Small intestine (tissue), 16 donors: ENCODE measurements around the gene SLFNL1. TPM values are rescaled to one million over a fixed set of nuclear protein-coding genes. Genes with fewer than 3 reads are reported as not detected.

ENCODE experiments used
- DNase-seq, 2 donors: peaks; one replicate each; pipeline versions ENCODE4 v3.0.0 to v3.0.0-alpha.2; 2013
- FAIRE-seq: peaks from 2 replicates; lab custom pipeline; 2012; peaks lifted over from hg19 to GRCh38; lab: Jason Lieb, UNC
- H3K27ac ChIP-seq, 3 donors: one replicate each; pipeline ENCODE4 v1.5.1; 2013; ENCODE audit warnings: low read length in 2 of 3, mild to moderate bottlenecking in 2 of 3, control low read depth in 1 of 3, inconsistent platforms in 1 of 3, low read depth in 1 of 3, moderate library complexity in 1 of 3
- H3K27me3 ChIP-seq, 3 donors: one replicate each; pipeline ENCODE4 v1.6.1; 2013; ENCODE audit warnings: low read length in 3 of 3, inconsistent platforms in 1 of 3; ENCODE audit not compliant: control insufficient read depth in 3 of 3, insufficient read depth in 3 of 3
- H3K36me3 ChIP-seq, 3 donors: one replicate each; pipeline ENCODE4 v1.6.1; 2013; ENCODE audit warnings: low read length in 3 of 3, inconsistent platforms in 1 of 3, low read depth in 1 of 3, mild to moderate bottlenecking in 1 of 3, moderate library complexity in 1 of 3; ENCODE audit not compliant: control insufficient read depth in 3 of 3, insufficient read depth in 2 of 3
- H3K4me1 ChIP-seq, 3 donors: one replicate each; pipeline ENCODE4 v1.6.1; 2013; ENCODE audit warnings: low read length in 2 of 3, inconsistent platforms in 1 of 3, low read depth in 1 of 3, mild to moderate bottlenecking in 1 of 3, moderate library complexity in 1 of 3; ENCODE audit not compliant: control insufficient read depth in 3 of 3, insufficient read depth in 2 of 3
- H3K4me3 ChIP-seq, 3 donors: one replicate each; pipeline ENCODE4 v1.5.1; 2013; ENCODE audit warnings: low read length in 3 of 3, control low read depth in 1 of 3, inconsistent platforms in 1 of 3, low read depth in 1 of 3, mild to moderate bottlenecking in 1 of 3, moderate library complexity in 1 of 3
- H3K9me3 ChIP-seq, 2 donors: one replicate each; pipeline ENCODE4 v1.6.1; 2013; ENCODE audit warnings: low read depth in 1 of 2, low read length in 1 of 2; ENCODE audit not compliant: control insufficient read depth in 2 of 2, insufficient read depth in 1 of 2
- WGBS, 3 donors: extraction: QIAGEN DNeasy Blood & Tissue Kit; methylation state at CpG; one replicate each; pipeline ENCODE4 v1.1.7; 2013; 5-methylcytosine and 5-hydroxymethylcytosine counted together
- long read RNA-seq, 10 donors: transcript quantifications; one replicate each; lab custom pipeline, GENCODE V29; 2026
- polyA plus RNA-seq, 4 donors: library from polyadenylated mRNA; stranded (reverse) in 3 of 4; unstranded in 1 of 4; fragments of 200-250 nt in 3 of 4; fragments of 120-200 nt in 1 of 4; gene quantifications; one replicate each; pipeline versions ENCODE4 v1.2.1 to v1.2.3, GENCODE V29; 2013
- donor health status: healthy with polysubstance abuse.
- donor health status: control.
- donor health status: control.
- donor health status: Bipolar disorder and iron deficiency.
- donor health status: healthy.

The SLFNL1 gene
- polyA plus RNA-seq = 1 to 10 TPM in 1 of 4 donors, under 1 TPM in 2, not detected in 1; 0.31 to 1.6 (median 0.77) TPM
- long read RNA-seq, donor 1 = 0 reads
- long read RNA-seq, donor 2 = 0 reads
- long read RNA-seq, donor 3 = 0 reads
- long read RNA-seq, donor 4 = 0 reads
- long read RNA-seq, donor 5 = 0 reads
- long read RNA-seq, donor 6 = 0 reads
- long read RNA-seq, donor 7 = 0 reads
- long read RNA-seq, donor 8 = 0 reads
- long read RNA-seq, donor 9 = 0 reads
- long read RNA-seq, donor 10 = 0 reads

- 50 to 71% (median 69%) methylated on average over 12 of the region's 12 CpGs for WGBS, 3 donors
- no peaks in the 10 kb centered on the region for H3K27me3 ChIP-seq
- no peak for FAIRE-seq
- H3K4me1 ChIP-seq = peaks cover 0 to 9% (median 0%) of the 10 kb centered on the region in 3 donors
- no peak within 1 kb of the TSS for H3K4me3 ChIP-seq
- no peak within 1 kb of the TSS for H3K27ac ChIP-seq
- peaks cover 0 to 75% (median 3%) of the 10 kb centered on the region in 3 donors for H3K36me3 ChIP-seq
- H3K9me3 ChIP-seq = no peaks in the 10 kb centered on the region
- DNase-seq = no peak
Measured at GRCh38 chr1:41021526-41022308, at the start of gene SLFNL1. Gene SLFNL1 (minus strand): TSS chr1:41021725. CDS start chr1:41020660, 1,065 bp downstream.

DNA sequence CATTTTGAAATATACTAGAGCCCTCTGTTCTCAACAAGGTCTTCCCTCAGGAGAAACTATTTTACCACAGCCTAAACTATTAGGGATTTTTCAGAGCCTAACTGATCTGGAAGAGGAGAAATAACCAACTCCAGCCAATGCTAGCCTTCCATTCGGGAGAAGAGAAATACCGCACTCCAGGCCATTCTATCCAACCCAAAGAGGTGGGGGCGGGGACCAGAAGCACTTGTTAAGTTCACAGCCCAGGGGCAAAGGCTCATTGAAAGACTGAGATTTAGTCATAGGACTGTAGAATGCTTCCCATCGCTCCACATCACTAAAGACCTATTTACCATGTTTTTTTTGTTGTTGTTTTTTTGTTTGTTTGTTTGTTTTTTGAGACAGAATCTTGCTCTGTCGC lies 35.4 kb upstream of the SLFNL1 start:
- H3K4me1 ChIP-seq = no peaks in the 10 kb centered on the region
- H3K4me3 ChIP-seq = no peak overlapping the region
- FAIRE-seq (no peak), DNase-seq (no peak)
- H3K27ac ChIP-seq = no peak overlapping the region
- no peaks in the 10 kb centered on the region for H3K27me3 ChIP-seq
- 95 to 99% (median 98%) methylated on average over 5 of the region's 5 CpGs for WGBS, 3 donors
- peaks cover 0 to 8% of the 10 kb centered on the region in 2 donors for H3K9me3 ChIP-seq
- peaks cover 2 to 26% (median 7%) of the 10 kb centered on the region in 3 donors for H3K36me3 ChIP-seq

DNA sequence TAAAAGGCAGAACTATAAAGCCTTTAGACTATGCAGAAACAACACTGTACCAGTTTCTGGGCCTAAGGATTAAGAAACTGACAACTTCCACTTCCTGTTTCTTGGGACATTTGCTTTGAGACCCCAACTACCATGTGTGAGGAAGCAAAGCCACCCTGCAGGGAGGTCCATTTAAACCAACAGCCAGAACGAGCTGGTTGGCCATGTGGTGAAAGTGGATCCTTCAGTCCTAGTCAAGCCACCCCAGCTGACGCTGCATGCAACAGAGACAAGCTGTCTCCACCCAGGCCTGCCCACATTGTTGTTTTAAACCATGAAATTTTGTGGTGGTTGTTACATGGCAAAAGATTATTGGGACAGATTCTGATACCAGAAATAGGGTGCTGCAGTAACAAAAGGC lies 31.8 kb upstream of the SLFNL1 start:
- FAIRE-seq = no peak
- no peak overlapping the region for H3K27ac ChIP-seq
- H3K27me3 ChIP-seq = no peaks in the 10 kb centered on the region
- DNase-seq = no peak
- no peak overlapping the region for H3K4me3 ChIP-seq
- WGBS, 3 donors = 73 to 92% (median 85%) methylated on average over 2 of the region's 2 CpGs
- peaks cover 0 to 2% (median 0%) of the 10 kb centered on the region in 3 donors for H3K4me1 ChIP-seq
- H3K36me3 ChIP-seq = peaks cover 0 to 22% (median 2%) of the 10 kb centered on the region in 3 donors
- no peaks in the 10 kb centered on the region for H3K9me3 ChIP-seq

- no peak for FAIRE-seq
- 76 to 95% (median 92%) methylated on average over 1 of the region's 1 CpG for WGBS, 3 donors
- Histone ChIP-seq H3K9me3 (no peaks in the 10 kb centered on the region), H3K4me1 (peaks cover 0 to 9% (median 6%) of the 10 kb centered on the region in 3 donors), H3K4me3 (no peak overlapping the region), H3K36me3 (peaks cover 0 to 30% (median 4%) of the 10 kb centered on the region in 3 donors), H3K27me3 (no peaks in the 10 kb centered on the region), H3K27ac (no peak overlapping the region)
- no peak for DNase-seq
Measured at GRCh38 chr1:41051022-41051421, 29.5 kb upstream of the SLFNL1 start.

DNA sequence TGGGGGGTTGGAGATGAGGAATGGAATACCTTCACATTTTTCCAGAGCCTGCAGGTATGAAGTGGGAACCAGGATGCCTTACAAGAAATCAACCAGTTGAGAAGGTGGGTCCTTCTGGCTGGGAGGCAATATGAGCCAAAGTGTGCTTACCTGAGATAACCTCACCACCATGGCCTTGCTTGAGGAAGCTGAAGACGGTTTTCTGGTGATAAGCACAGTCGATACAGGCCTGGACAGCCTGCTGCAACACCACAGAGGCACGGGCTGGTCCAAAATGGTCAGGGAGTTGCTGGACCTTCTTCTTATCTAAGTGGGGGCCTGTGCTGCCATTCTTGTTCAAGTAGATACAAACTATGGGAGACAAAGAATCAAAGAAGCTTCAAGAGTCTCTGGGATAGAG lies 27.0 kb upstream of the SLFNL1 start:
- Histone ChIP-seq H3K27ac (no peak overlapping the region), H3K4me3 (no peak overlapping the region), H3K27me3 (no peaks in the 10 kb centered on the region), H3K36me3 (peaks cover 0 to 30% (median 4%) of the 10 kb centered on the region in 3 donors), H3K9me3 (no peaks in the 10 kb centered on the region), H3K4me1 (peaks cover 0 to 23% (median 13%) of the 10 kb centered on the region in 3 donors)
- no peak for DNase-seq
- no peak for FAIRE-seq
- WGBS, 3 donors = 63 to 91% (median 85%) methylated on average over 3 of the region's 3 CpGs

DNA sequence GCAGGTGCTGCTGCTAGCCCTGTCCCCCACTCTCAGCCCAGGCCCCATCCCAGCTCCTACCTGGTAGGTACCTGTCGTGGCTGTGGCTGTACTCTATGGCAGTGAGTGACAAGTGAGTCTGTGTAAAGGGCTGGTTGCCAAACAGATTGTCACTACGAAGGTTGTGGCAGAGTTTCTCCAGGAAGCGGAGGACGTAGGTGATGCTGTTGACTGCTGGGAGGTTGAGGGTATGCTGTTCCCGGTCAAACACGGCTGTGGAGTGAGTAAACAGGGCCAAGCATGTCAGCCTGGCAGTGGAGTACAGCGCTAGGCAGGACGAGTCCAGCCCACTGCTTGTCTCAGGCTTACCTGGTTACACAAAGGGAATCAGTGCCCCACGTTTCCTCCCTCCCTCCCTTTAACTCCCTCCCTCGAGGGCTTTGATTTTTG lies 24.8 kb upstream of the SLFNL1 start:
- WGBS, 3 donors = 35 to 67% (median 59%) methylated on average over 10 of the region's 10 CpGs
- Histone ChIP-seq H3K9me3 (no peaks in the 10 kb centered on the region), H3K4me1 (peaks cover 0 to 23% (median 13%) of the 10 kb centered on the region in 3 donors), H3K36me3 (peaks cover 0 to 31% (median 4%) of the 10 kb centered on the region in 3 donors), H3K4me3 (no peak overlapping the region), H3K27me3 (no peaks in the 10 kb centered on the region), H3K27ac (peak overlapping the region in 1 of 3 donors; percentile 60)
- FAIRE-seq = no peak
- DNase-seq = peak; percentile 30 to 34

DNA sequence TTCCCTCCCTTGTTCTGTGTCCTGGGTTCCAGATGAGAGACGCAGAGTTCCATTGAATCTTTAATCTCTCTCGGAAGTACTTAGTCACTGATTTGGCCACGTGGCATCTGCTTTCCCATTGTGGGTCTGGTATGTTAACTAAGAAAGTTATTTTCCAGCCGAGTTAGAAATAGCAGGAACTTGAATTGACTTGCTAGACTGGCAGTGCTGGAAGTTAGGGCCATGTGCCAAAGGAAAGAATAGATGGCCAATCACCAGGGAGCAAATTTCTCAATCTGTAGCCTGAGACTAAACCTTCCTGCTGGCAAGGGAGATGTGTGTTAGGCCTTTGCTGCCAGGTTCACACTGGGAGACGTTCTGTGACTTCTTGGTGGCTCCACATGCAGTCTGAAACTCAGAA lies 24.2 kb upstream of the SLFNL1 start:
- DNase-seq (peak in 1 of 2 donors; percentile 61), FAIRE-seq (no peak)
- Histone ChIP-seq H3K27me3 (no peaks in the 10 kb centered on the region), H3K27ac (peak overlapping the region in 1 of 3 donors; percentile 60), H3K36me3 (peaks cover 2 to 32% (median 4%) of the 10 kb centered on the region in 3 donors), H3K4me1 (peaks cover 0 to 23% (median 13%) of the 10 kb centered on the region in 3 donors), H3K9me3 (no peaks in the 10 kb centered on the region), H3K4me3 (no peak overlapping the region)
- 21 to 48% (median 38%) methylated on average over 5 of the region's 5 CpGs for WGBS, 3 donors

DNA sequence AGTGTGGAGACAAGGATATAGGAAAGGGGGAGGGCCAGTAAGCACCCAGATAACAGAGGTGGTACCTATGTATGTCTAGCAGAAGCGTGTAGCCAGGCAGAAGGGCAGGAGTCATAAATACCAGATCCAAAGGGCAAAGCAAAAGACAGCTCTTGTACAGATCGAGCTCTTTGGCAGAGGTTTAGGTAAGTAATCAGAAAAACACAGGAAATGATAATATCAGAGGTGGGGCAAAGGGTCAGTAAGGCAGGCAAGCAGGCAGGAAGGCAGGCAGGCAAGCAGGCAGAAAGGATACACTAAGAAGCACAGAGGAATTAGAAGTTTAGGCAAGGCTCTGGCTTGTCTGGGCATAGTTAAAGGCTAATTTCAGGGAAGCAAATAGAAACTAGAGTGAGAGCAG lies 22.7 kb upstream of the SLFNL1 start:
- peak; percentile 64 to 91 for DNase-seq
- peaks cover 0 to 23% (median 11%) of the 10 kb centered on the region in 3 donors for H3K4me1 ChIP-seq
- no peaks in the 10 kb centered on the region for H3K27me3 ChIP-seq
- H3K4me3 ChIP-seq = no peak overlapping the region
- peak overlapping the region; percentile 5 to 73 (median 44) for H3K27ac ChIP-seq
- 10 to 52% (median 33%) methylated on average over 2 of the region's 2 CpGs for WGBS, 3 donors
- no peak for FAIRE-seq
- no peaks in the 10 kb centered on the region for H3K9me3 ChIP-seq
- peaks cover 4 to 38% (median 6%) of the 10 kb centered on the region in 3 donors for H3K36me3 ChIP-seq
